ENCODE results near the gene ADCK1.
A peak's percentile ranks its signal among the peaks of the same experiment; 100 is the strongest.
"Not testable (repeated sequence)": the region's sequence is repeated elsewhere in the genome, so short reads cannot be mapped to it uniquely, and the experiment has no call there.

The ADCK1 gene

GRCh38 chr14:77791225-77791600 lies 8.7 kb upstream of the ADCK1 start:
- Histone ChIP-seq H3K79me2 (ENCODE audit: low read length) (no peaks in the 10 kb centered on the region), H3K9ac (ENCODE audit: low read length) (no peak overlapping the region), H2AFZ (ENCODE audit: low read depth, low read length) (no peak overlapping the region), H3K4me2 (ENCODE audit: low read length) (no peak overlapping the region), H4K20me1 (ENCODE audit: insufficient read depth, low read length) (no peaks in the 10 kb centered on the region), H3K27me3 (ENCODE audit: low read depth, low read length) (no peaks in the 10 kb centered on the region), H3K27ac (ENCODE audit: low read length) (no peak overlapping the region), H3K4me1 (ENCODE audit: low read length) (no peaks in the 10 kb centered on the region), H3K9me3 (ENCODE audit: insufficient read depth, low read length) (no peaks in the 10 kb centered on the region), H3K4me3 (ENCODE audit: low read length) (no peak overlapping the region), H3K36me3 (replicated peaks; ENCODE audit: low read depth, low read length) (no peaks in the 10 kb centered on the region)
- TF ChIP-seq EZH2phosphoT487 (IDR thresholded peaks at IDR 0.05; ENCODE audit: low read depth) = no peak
- TF ChIP-seq, protein P1, sequence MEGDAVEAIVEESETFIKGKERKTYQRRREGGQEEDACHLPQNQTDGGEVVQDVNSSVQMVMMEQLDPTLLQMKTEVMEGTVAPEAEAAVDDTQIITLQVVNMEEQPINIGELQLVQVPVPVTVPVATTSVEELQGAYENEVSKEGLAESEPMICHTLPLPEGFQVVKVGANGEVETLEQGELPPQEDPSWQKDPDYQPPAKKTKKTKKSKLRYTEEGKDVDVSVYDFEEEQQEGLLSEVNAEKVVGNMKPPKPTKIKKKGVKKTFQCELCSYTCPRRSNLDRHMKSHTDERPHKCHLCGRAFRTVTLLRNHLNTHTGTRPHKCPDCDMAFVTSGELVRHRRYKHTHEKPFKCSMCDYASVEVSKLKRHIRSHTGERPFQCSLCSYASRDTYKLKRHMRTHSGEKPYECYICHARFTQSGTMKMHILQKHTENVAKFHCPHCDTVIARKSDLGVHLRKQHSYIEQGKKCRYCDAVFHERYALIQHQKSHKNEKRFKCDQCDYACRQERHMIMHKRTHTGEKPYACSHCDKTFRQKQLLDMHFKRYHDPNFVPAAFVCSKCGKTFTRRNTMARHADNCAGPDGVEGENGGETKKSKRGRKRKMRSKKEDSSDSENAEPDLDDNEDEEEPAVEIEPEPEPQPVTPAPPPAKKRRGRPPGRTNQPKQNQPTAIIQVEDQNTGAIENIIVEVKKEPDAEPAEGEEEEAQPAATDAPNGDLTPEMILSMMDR (IDR thresholded peaks at IDR 0.05; ENCODE audit: low read depth, low read length) = no peak

DNA sequence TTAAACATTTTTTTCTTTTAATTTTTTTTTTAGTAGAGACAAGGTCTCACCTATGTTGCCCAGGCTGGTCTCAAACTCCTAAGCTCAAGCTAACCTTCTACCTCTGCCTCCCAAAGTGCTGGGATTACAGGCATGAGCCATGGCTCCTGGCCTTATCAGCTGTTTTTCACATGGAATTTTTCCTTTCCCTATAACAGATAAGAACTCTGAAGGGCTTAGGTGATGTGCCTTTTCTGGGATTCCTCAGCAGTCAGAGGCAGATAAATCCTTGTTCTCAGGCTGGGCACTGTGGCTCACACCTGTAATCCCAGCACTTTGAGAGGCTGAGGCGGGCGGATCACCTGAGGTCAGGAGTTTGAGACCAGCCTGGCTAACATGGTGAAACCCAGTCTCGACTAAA lies 6.7 kb upstream of the ADCK1 start:
- not testable (repeated sequence) for H3K27me3 ChIP-seq (ENCODE audit: low read depth, low read length); H3K4me2 ChIP-seq (ENCODE audit: low read length); H3K27ac ChIP-seq (ENCODE audit: low read length); H3K79me2 ChIP-seq (ENCODE audit: low read length); H3K36me3 ChIP-seq (replicated peaks; ENCODE audit: low read depth, low read length); H3K9ac ChIP-seq (ENCODE audit: low read length); H3K4me3 ChIP-seq (ENCODE audit: low read length); H4K20me1 ChIP-seq (ENCODE audit: insufficient read depth, low read length); H3K4me1 ChIP-seq (ENCODE audit: low read length); H3K9me3 ChIP-seq (ENCODE audit: insufficient read depth, low read length); H2AFZ ChIP-seq (ENCODE audit: low read depth, low read length)

DNA sequence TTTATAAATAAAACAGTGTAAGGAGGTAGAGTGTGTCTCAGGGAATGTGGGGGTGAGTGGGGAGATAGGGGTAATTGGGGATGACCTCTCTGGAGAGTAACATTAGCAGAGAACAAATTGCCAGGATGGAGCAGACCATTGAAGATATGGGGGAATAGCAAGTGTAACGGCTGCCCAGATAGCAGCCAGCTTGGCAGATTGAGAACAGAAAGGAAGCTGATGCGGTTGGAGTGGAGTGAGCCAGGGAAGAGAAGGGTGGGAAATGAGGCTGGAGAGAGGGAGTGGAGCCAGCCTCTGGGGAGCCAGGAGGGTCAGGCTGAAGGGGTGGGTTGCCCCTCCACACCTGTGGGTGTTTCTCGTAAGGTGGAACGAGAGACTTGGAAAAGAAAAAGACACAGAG lies 5.6 kb upstream of the ADCK1 start:
- Histone ChIP-seq H3K9me3 (ENCODE audit: insufficient read depth, low read length) (no peaks in the 10 kb centered on the region), H2AFZ (ENCODE audit: low read depth, low read length) (no peak overlapping the region), H3K4me3 (ENCODE audit: low read length) (no peak overlapping the region), H3K4me2 (ENCODE audit: low read length) (no peak overlapping the region), H3K9ac (ENCODE audit: low read length) (no peak overlapping the region), H3K27me3 (ENCODE audit: low read depth, low read length) (no peaks in the 10 kb centered on the region), H3K27ac (ENCODE audit: low read length) (no peak overlapping the region), H3K4me1 (ENCODE audit: low read length) (no peaks in the 10 kb centered on the region), H3K79me2 (ENCODE audit: low read length) (no peaks in the 10 kb centered on the region), H4K20me1 (ENCODE audit: insufficient read depth, low read length) (no peaks in the 10 kb centered on the region), H3K36me3 (replicated peaks; ENCODE audit: low read depth, low read length) (no peaks in the 10 kb centered on the region)
- TF ChIP-seq, protein P1 (IDR thresholded peaks at IDR 0.05; ENCODE audit: low read depth, low read length) = no peak
- TF ChIP-seq EZH2phosphoT487 (IDR thresholded peaks at IDR 0.05; ENCODE audit: low read depth) = no peak

GRCh38 chr14:77799456-77799855 lies 453 bp upstream of the ADCK1 start:
- H3K4me1 ChIP-seq (ENCODE audit: low read length); H3K36me3 ChIP-seq (replicated peaks; ENCODE audit: low read depth, low read length); H4K20me1 ChIP-seq (ENCODE audit: insufficient read depth, low read length); H3K9me3 ChIP-seq (ENCODE audit: insufficient read depth, low read length); H3K79me2 ChIP-seq (ENCODE audit: low read length); H3K27me3 ChIP-seq (ENCODE audit: low read depth, low read length): not testable (repeated sequence)
- peak overlapping the region; percentile 84 for H3K4me2 ChIP-seq (ENCODE audit: low read length)
- H3K9ac ChIP-seq (ENCODE audit: low read length) = peak overlapping the region; percentile 70
- peak overlapping the region; percentile 83 for H3K4me3 ChIP-seq (ENCODE audit: low read length)
- peak overlapping the region; percentile 91 for H2AFZ ChIP-seq (ENCODE audit: low read depth, low read length)
- H3K27ac ChIP-seq (ENCODE audit: low read length) = 0 out of 2 replicates have a peak overlapping the region, but pooled peaks have one; percentile 47

DNA sequence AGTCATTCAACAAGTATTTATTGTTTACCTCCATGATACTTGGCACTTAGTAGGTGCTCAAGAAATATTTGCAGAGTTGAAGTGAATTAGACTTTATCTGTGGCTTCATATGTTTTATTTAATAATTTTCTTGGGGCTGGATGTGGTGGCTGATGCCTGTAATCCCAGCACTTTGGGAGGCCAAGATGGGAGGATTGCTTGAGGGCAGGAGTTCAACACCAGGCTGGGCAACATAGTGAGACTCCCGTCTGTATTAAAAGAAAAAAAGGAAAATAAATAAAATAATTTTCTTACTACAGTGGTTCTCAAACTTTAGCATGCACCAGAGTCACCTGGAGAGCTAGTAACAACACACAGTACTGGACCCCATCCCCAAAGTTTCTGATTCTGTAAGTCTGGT lies 905 bp downstream of the ADCK1 start:
- Histone ChIP-seq H3K36me3 (replicated peaks; ENCODE audit: low read depth, low read length) (no peaks in the 10 kb centered on the region), H3K4me1 (ENCODE audit: low read length) (no peaks in the 10 kb centered on the region; the same call in 1 of the 2 replicates), H4K20me1 (ENCODE audit: insufficient read depth, low read length) (no peaks in the 10 kb centered on the region), H3K27ac (ENCODE audit: low read length) (0 out of 2 replicates have a peak overlapping the region, but pooled peaks have one; percentile 47), H3K4me3 (ENCODE audit: low read length) (peak overlapping the region; percentile 83), H3K9ac (ENCODE audit: low read length) (peak overlapping the region; percentile 70), H2AFZ (ENCODE audit: low read depth, low read length) (peak overlapping the region; percentile 59; the same call in 1 of the 2 replicates), H3K9me3 (ENCODE audit: insufficient read depth, low read length) (no peaks in the 10 kb centered on the region), H3K79me2 (ENCODE audit: low read length) (no peaks in the 10 kb centered on the region), H3K27me3 (ENCODE audit: low read depth, low read length) (no peaks in the 10 kb centered on the region), H3K4me2 (ENCODE audit: low read length) (peak overlapping the region; percentile 84)
- TF ChIP-seq, protein P1 (IDR thresholded peaks at IDR 0.05; ENCODE audit: low read depth, low read length) = no peak
- no peak for TF ChIP-seq EZH2phosphoT487 (IDR thresholded peaks at IDR 0.05; ENCODE audit: low read depth)

Data from OCI-LY3 (cell line).